B cell (primary cell): Measurements from ENCODE around the gene RGS6. TPM values are rescaled to one million over a fixed set of nuclear protein-coding genes. Genes with fewer than 3 reads are reported as not detected.

ENCODE experiments used
- ATAC-seq: fragments of 200-7000 bp; cut with Tn5 transposase; one replicate; pipeline ENCODE4 v1.10.0; 2021; ENCODE audit warnings: low read depth, mild to moderate bottlenecking, moderate number of reproducible peaks, moderate library complexity
- CTCF ChIA-PET: fragments of 350-600 bp; sonication (Branson Sonifier 250); formaldehyde crosslinking; loops from one replicate; lab custom pipeline; 2021; ENCODE audit warnings: antibody characterized with exemption, inconsistent platforms; lab: Charles Lee
- POLR2A ChIA-PET: fragments of 350-600 bp; sonication (Branson Sonifier 250); formaldehyde crosslinking; loops from one replicate; lab custom pipeline; 2021; ENCODE audit warnings: antibody characterized with exemption; lab: Charles Lee
- DNase-seq: peaks from one replicate; pipeline ENCODE4 v3.0.0; 2013
- H2AFZ ChIP-seq: 2 replicates; pipeline ENCODE4 v1.6.1; 2012; ENCODE audit warnings: mild to moderate bottlenecking, low read depth, low read length; ENCODE audit not compliant: insufficient read depth, poor library complexity, severe bottlenecking
- H3K27ac ChIP-seq, 2 donors: 1 replicate in 1 of 2; 2 replicates in 1 of 2; pipeline ENCODE4 v1.5.1; 2012 to 2013; ENCODE audit warnings: low read length in 2 of 2, mild to moderate bottlenecking in 2 of 2, moderate library complexity in 1 of 2
- H3K27me3 ChIP-seq, 4 experiments: fragments of 200-600 bp in 1 of 4; sonication (generic) in 1 of 4; replicated peaks in 1 of 4; 1 replicate in 2 of 4; 2 replicates in 2 of 4; pipeline versions ENCODE4 v1.6.1 to v1.7.0; 2013 to 2016; ENCODE audit warnings: low read length in 3 of 4, mild to moderate bottlenecking in 2 of 4, mixed read lengths in 1 of 4, moderate library complexity in 1 of 4; ENCODE audit not compliant: insufficient read depth in 4 of 4, control insufficient read depth in 3 of 4; ENCODE audit errors: control extremely low read depth in 1 of 4
- H3K36me3 ChIP-seq, 2 experiments: replicated peaks in 1 of 2; 1 replicate in 1 of 2; 2 replicates in 1 of 2; pipeline versions ENCODE4 v1.6.1 to v1.7.1; 2013; ENCODE audit warnings: low read length in 1 of 2; ENCODE audit not compliant: insufficient read depth in 2 of 2, control insufficient read depth in 1 of 2; ENCODE audit errors: control extremely low read depth in 1 of 2, extremely low read depth in 1 of 2
- H3K4me1 ChIP-seq, 2 donors: fragments of 200-600 bp in 1 of 2; sonication (generic) in 1 of 2; 1 replicate in 1 of 2; 2 replicates in 1 of 2; pipeline versions ENCODE4 v1.5.1 to v1.6.1; 2013 to 2017; ENCODE audit warnings: low read length in 2 of 2; ENCODE audit not compliant: control insufficient read depth in 2 of 2, insufficient read depth in 2 of 2
- H3K4me2 ChIP-seq: replicated peaks from 2 replicates; pipeline ENCODE3; 2012; ENCODE audit warnings: mild to moderate bottlenecking, low read depth, low read length; ENCODE audit not compliant: poor library complexity, severe bottlenecking
- H3K4me3 ChIP-seq, 5 experiments: fragments of 200-600 bp in 1 of 5; sonication (generic) in 1 of 5; 1 replicate in 3 of 5; 2 replicates in 2 of 5; pipeline versions ENCODE4 v1.5.1 to v1.7.0; 2011 to 2016; ENCODE audit warnings: low read length in 4 of 5, mild to moderate bottlenecking in 4 of 5, low read depth in 2 of 5, control low read depth in 1 of 5, moderate library complexity in 1 of 5; ENCODE audit not compliant: insufficient read depth in 1 of 5; ENCODE audit errors: control extremely low read depth in 1 of 5, extremely low read depth in 1 of 5
- H3K79me2 ChIP-seq: fragments of 200-600 bp; sonication (generic); one replicate; pipeline ENCODE4 v1.6.0; 2016; ENCODE audit warnings: low read length; ENCODE audit not compliant: control insufficient read depth, insufficient read depth
- H3K9ac ChIP-seq: fragments of 200-600 bp; sonication (generic); 2 replicates; pipeline ENCODE4 v1.6.1; 2017; ENCODE audit warnings: mild to moderate bottlenecking, low read length, moderate library complexity
- H3K9me3 ChIP-seq, 3 donors: one replicate each; pipeline versions ENCODE4 v1.6.1 to v1.7.1; 2013; ENCODE audit warnings: low read length in 2 of 3; ENCODE audit not compliant: control insufficient read depth in 2 of 3, insufficient read depth in 1 of 3; ENCODE audit errors: control extremely low read depth in 1 of 3
- H4K20me1 ChIP-seq: 2 replicates; pipeline ENCODE4 v1.6.0; 2012; ENCODE audit warnings: mild to moderate bottlenecking, low read length; ENCODE audit not compliant: insufficient read depth, control insufficient read depth, poor library complexity, severe bottlenecking
- H3K27ac Mint-ChIP-seq: one replicate; pipeline ENCODE4 v1.8.0; 2021; ENCODE audit warnings: mixed read lengths
- H3K27me3 Mint-ChIP-seq: one replicate; pipeline ENCODE4 v1.8.0; 2021; ENCODE audit warnings: mixed read lengths
- H3K4me1 Mint-ChIP-seq: one replicate; pipeline ENCODE4 v1.8.0; 2021; ENCODE audit warnings: mixed read lengths
- H3K4me3 Mint-ChIP-seq: one replicate; pipeline ENCODE4 v1.8.0; 2021; ENCODE audit warnings: mixed read lengths
- H3K9me3 Mint-ChIP-seq: one replicate; pipeline ENCODE4 v1.8.0; 2022; ENCODE audit warnings: mixed read lengths; ENCODE audit not compliant: insufficient read depth
- EZH2 ChIP-seq: IDR thresholded peaks from 2 replicates; pipeline ENCODE4 v1.6.1; 2012; ENCODE audit warnings: borderline replicate concordance, low read depth, mild to moderate bottlenecking, moderate library complexity, low read length; ENCODE audit not compliant: insufficient read depth, poor library complexity, severe bottlenecking
- whole genome bisulfite sequencing: methylation state at CpG from one replicate; pipeline ENCODE4 v1.1.5; 2013; ENCODE audit warnings: missing lambda C conversion rate; ENCODE audit not compliant: insufficient coverage; 5-methylcytosine and 5-hydroxymethylcytosine counted together
- intact Hi-C: fragments of 100-400 bp; cut with micrococcal nuclease; formaldehyde crosslinking; loops from one replicate; pipeline ENCODE4 v1.10.0; 2022
- polyA plus RNA-seq: library from polyadenylated mRNA; depleted of rRNA; stranded (reverse); fragments of >200 nt; gene quantifications from 2 replicates; pipeline ENCODE4 v1.2.3, GENCODE V29; 2012
- total RNA-seq, 2 donors: library from RNA; stranded (reverse); fragments of 120-200 nt in 1 of 2; gene quantifications; 1 replicate in 1 of 2; 2 replicates in 1 of 2; pipeline versions ENCODE4 v1.2.3 to v1.2.4, GENCODE V29; 2013 to 2022
- TF ChIP-seq, protein P1 (sequence below): fragments of 200-600 bp; IDR thresholded peaks from one replicate; pipeline ENCODE4 v1.8.0; 2022; ENCODE audit warnings: antibody characterized with exemption, mild to moderate bottlenecking

RGS6 gene
- total and polyA plus RNA-seq, 2 donors (not counting 1 experiment from before 2014, with no cell fraction given): 0.07 TPM; not detected in 1

DNA sequence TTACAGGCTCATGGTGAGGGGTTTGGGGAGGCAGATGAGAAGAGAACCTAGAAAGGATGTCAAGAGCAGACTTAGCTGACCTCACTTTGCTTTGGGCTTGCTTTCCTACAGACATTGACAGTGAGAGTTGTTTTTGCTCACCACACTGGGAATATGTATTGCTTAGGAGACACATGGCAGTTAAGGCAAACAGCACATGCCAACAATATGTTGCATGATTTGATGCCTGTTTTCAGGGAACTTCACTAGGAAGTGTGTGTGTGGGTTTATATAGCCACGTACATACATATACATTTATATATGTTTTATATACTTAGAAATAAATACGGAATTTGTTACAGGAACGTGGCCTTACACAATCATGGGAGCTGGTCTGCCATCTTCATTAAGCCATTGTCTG, 346.1 kb downstream of the RGS6 start:
- Histone ChIP-seq H4K20me1 (no peaks in the 10 kb centered on the region), H3K4me2 (no peak overlapping the region), H3K9me3 (peaks cover 0 to 5% (median 4%) of the 10 kb centered on the region in 3 donors), H3K4me1 (no peaks in the 10 kb centered on the region), H3K4me3 (no peak overlapping the region), H3K36me3 (no peaks in the 10 kb centered on the region), H3K79me2 (no peaks in the 10 kb centered on the region), H3K9ac (no peak overlapping the region), H3K27me3 (peaks cover 0 to 3% (median 0%) of the 10 kb centered on the region in 4 experiments), H3K27ac (no peak overlapping the region), H2AFZ (no peak overlapping the region)
- Mint-ChIP-seq H3K27me3 (peaks cover 15% of the 10 kb centered on the region), H3K4me3 (no peak overlapping the region), H3K4me1 (no peaks in the 10 kb centered on the region), H3K27ac (no peak overlapping the region), H3K9me3 (peaks cover 2% of the 10 kb centered on the region)
- WGBS: 80% methylated on average over 1 of the region's 3 CpGs
- ChIA-PET CTCF (no interaction called here), POLR2A (no interaction called here)
- intact Hi-C loops: no loop called here
- DNase-seq (no peak), ATAC-seq (no peak)
- TF ChIP-seq, protein P1, sequence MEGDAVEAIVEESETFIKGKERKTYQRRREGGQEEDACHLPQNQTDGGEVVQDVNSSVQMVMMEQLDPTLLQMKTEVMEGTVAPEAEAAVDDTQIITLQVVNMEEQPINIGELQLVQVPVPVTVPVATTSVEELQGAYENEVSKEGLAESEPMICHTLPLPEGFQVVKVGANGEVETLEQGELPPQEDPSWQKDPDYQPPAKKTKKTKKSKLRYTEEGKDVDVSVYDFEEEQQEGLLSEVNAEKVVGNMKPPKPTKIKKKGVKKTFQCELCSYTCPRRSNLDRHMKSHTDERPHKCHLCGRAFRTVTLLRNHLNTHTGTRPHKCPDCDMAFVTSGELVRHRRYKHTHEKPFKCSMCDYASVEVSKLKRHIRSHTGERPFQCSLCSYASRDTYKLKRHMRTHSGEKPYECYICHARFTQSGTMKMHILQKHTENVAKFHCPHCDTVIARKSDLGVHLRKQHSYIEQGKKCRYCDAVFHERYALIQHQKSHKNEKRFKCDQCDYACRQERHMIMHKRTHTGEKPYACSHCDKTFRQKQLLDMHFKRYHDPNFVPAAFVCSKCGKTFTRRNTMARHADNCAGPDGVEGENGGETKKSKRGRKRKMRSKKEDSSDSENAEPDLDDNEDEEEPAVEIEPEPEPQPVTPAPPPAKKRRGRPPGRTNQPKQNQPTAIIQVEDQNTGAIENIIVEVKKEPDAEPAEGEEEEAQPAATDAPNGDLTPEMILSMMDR: no peak
- TF ChIP-seq EZH2: no peak

DNA sequence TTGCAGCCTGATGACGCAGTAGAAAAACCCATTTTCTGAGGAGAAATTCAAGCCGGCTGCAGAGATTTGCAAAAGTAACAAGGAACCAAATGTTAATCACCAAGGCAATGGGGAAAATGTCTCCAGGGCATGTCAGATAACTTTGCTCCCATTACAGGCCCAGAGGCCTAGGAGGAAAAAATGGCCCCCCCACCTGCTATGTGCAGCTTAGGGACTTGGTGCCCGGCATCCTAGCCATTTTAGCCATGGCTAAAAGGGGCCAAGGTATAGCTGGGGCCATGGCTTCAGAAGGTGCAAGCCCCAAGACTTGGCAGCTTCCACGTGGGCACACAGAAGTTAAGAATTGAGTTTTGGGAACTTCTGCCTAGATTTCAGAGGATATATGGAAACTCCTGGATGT, 351.9 kb downstream of the RGS6 start:
- ATAC-seq: no peak
- no peak overlapping the region for H3K4me2 ChIP-seq
- DNase-seq: no peak
- no peak overlapping the region for H3K4me3 Mint-ChIP-seq
- no peaks in the 10 kb centered on the region for H3K36me3 ChIP-seq
- H2AFZ ChIP-seq: no peak overlapping the region
- H3K9me3 Mint-ChIP-seq: peaks cover 13% of the 10 kb centered on the region
- TF ChIP-seq, protein P1: no peak
- no peak for TF ChIP-seq EZH2
- 86% methylated on average over 4 of the region's 4 CpGs for WGBS
- no peaks in the 10 kb centered on the region for H3K27me3 ChIP-seq
- H4K20me1 ChIP-seq: no peaks in the 10 kb centered on the region
- peaks cover 5% of the 10 kb centered on the region for H3K27me3 Mint-ChIP-seq
- H3K4me1 ChIP-seq: no peaks in the 10 kb centered on the region
- H3K9me3 ChIP-seq: peaks cover 0 to 29% (median 13%) of the 10 kb centered on the region in 3 donors
- no peaks in the 10 kb centered on the region for H3K79me2 ChIP-seq
- no peak overlapping the region for H3K27ac Mint-ChIP-seq
- intact Hi-C loops: no loop called here
- H3K4me1 Mint-ChIP-seq: no peaks in the 10 kb centered on the region
- H3K4me3 ChIP-seq: no peak overlapping the region
- no peak overlapping the region for H3K9ac ChIP-seq
- CTCF ChIA-PET: no interaction called here
- H3K27ac ChIP-seq: no peak overlapping the region
- POLR2A ChIA-PET: no interaction called here
